Colon (tissue), 2 donors: ENCODE measurements around the gene BZW2.

ENCODE experiments used
- FAIRE-seq: peaks from 2 replicates; lab custom pipeline; 2012; peaks lifted over from hg19 to GRCh38; lab: Jason Lieb, UNC
- donor health status: control.
- donor health status: control.

The BZW2 gene

DNA sequence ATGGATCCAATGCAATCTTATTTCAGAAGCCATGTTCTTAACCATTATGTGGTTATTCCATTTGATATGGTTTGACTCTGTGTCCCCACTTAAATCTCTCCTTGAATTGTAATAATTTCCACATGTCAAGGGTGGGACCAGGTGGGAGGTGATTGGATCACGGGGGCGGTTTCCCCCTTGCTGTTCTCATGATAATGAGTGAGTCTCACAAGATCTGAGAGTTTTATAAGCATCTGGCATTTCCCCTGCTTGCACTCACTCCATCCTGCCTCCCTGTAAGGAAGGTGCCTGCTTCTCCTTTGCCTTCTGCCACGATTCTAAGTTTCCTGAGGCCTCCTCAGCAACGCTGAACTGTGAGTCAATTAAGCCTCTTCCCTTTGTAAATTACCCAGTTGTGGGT lies 75.6 kb downstream of the BZW2 start:
- FAIRE-seq = no peak

DNA sequence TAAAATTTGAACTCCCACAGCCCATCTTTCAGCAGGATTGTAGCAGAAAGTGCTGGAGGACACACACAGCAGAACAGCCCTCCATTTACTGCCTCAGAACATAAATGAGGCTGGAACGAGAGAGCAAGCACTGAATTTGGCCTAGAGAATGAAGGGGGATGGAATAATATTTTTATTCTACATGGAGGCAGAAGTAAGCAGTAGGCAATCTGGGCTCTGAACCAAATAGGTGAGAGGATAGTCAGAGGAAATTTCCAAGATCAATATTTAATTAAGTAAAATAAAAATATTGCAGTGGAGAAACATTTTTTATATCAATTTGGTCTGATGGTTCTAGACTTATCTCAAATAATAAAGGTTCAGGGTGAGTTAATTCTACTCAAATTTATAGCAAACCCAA lies 78.4 kb downstream of the BZW2 start:
- FAIRE-seq = no peak

DNA sequence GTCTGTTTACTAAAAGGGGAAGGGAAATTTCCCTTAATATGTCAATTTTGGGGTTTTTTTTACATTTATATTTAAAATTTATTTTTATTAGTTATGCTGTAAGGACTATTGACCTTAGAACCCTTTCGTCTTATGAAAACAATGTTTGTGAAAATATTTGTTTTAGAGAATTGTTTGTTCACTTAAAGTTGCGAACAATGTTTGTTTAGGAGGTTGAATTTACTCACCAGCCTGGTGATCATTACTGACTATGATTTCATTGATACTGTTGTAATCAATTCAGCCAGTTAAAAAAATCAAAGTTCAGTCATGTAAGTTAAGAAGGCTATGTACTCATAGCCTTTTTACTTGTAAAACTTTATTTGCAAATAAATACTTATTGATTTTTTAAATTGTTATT lies 80.2 kb downstream of the BZW2 start:
- FAIRE-seq = no peak

DNA sequence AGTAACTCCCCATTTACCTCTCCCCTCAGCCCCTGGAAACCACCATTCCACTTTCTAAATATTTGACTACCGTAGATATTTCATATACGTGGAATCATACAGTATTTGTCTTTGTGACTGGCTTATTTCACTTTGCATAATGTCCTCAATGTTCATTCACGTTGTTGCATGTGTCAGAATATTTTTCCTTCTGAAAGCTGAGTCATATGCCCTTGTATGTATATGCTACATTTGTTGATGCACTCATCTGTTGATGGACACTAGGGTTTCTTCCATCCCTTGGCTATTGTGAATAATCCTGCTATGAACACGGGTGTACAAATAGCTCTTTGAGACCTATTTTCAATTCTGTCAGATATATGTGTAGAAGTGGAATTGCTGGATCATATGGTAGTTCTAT lies 81.8 kb downstream of the BZW2 start:
- FAIRE-seq = no peak

DNA sequence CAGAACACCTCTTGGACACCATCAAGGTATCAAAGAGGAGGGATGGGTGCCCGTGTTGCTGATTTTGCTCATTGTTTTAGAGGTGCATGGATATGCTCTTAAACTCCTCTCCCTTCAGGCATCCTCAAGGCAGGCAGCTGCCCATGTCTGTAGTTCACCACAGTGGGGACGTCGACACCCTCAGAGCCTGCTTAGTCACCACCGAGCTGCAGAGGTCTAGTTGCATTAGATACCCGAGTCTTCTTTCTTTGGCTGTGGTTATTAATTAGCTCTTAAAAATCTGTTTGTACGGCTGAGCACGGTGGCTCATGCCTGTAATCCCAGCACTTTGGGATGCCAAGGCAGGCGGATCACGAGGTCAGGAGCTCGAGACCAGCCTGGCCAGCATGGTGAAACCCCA lies 82.8 kb downstream of the BZW2 start:
- FAIRE-seq = no peak

DNA sequence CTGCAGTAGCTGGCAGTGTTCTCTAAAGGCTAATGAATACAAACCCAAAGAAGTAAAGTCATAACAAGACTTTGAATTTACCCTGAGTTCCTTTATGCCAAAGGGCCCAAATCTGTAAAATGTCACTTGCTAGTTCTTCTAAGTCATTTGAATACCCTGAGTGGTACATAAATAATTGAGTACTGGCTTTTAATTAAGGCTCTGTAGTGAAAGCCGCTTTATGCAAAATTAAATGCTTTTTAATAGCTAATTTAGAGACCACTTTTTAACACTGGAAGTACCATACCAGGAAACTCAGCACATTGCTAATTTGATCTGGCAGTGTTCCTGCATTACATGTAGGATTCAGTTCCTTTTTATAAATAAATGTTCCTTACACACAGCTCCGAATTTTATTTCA lies 83.6 kb downstream of the BZW2 start:
- no peak for FAIRE-seq

DNA sequence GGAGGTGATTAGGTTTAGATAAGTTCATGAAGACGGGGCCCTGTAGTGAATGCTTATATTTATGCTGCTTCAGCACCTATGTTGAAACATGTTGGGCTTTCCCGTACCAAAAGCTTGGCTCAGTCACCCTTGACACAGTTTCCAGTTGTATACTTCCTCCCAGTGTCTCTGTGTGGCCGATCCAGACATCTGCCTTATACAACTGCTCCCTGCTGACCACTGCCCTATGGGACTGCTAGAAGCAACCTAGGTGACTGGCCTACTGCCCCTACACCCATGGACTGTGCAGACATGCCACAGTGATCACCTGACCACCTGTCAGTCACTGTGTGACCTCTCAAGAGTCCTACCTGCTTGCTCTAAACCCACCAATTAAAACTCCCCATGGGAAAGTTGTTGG lies 85.0 kb downstream of the BZW2 start:
- no peak for FAIRE-seq

DNA sequence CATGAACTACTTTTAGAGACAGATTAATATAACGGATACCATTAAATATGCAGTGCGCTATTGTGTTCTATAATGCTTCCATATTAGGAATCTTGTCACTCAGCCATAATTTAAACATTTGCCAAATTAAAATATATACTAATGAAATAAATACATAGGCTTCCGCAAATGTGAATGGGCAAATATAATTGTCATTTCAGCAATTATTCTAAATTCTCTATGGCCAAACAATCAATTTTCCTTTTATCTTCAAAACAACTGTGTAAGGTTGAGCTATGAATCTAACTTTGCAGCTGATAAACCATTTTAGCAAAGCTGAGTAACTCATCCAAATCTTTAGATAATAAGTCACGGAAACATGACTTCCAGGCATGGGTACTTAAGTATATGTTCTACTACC lies 86.8 kb downstream of the BZW2 start:
- no peak for FAIRE-seq

DNA sequence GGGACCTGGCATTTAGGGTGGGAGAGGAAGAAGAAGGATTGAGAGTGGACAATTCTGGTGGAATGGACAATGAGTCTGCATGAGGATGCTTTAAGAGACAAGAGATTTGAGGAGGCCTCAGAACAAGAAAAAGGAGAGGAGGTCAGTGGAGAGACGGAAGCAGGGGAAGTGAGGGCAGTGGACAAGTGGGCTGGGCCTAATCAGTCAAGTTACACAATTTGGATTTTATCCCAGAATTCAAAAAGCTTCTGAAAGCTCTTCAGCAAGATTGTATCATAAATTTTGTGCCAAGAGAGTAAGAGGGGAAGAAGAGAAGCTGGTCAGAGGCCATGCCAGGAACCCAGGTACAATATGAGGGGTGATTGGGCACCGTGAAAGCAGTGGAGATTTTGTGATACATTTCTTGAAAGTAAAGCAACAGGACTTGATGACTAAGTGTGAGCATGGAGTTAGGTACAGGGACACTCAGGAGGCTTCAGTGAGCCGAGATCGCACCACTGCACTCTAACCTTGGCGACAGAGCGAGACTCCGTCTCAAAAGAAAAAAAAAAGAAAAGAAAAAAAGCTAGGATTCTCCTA lies 88.3 kb downstream of the BZW2 start:
- no peak for FAIRE-seq

DNA sequence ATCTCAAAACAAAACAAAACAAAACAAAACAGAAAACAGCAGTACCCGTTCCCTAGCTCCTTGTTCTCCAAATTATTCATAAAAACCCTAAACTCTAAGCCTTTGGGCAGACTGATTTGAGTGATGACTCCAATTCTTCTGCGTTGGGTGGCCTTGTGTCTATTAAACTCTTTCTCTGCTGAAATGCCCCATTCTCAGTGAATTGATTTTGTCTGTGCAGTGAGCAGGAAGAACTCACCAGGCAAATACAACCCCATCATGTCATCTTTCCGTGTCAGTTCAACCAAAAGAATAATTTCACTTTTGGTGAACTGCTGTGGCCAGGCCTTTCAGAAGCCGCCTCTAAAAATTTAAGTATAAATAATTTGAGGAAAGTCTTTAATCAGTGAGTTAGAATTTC lies 89.0 kb downstream of the BZW2 start:
- FAIRE-seq = no peak

DNA sequence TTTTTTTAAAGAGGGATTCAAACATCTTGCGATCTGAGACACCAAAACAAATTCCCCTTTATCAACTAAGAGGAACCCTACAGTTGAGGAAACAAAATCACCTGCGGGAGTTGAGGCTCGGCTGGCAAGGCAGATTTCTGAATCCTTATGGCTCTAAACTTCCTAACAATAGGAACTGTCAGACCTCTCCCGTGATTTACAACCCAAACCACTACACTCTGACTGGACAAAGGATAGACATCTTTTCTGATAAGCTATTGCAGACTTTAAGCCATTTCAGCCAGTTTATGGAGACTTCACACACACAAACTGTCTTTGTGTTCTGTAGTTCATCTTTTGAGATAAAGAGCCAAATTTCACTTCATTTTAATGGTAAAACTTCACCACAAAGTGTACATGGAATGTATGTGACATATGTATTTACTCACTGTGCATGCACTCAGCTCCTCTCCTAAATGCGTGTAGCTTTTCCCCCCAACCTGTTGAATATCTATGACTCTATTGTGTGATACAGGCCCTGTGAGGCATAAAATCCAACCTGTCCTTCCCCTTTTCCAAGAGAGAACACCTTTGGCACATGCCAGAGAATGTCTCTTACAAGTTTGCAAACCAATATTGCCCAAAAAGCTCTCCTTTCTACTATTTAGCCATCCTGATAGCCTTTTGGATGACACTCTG lies 92.2 kb downstream of the BZW2 start:
- FAIRE-seq = no peak

DNA sequence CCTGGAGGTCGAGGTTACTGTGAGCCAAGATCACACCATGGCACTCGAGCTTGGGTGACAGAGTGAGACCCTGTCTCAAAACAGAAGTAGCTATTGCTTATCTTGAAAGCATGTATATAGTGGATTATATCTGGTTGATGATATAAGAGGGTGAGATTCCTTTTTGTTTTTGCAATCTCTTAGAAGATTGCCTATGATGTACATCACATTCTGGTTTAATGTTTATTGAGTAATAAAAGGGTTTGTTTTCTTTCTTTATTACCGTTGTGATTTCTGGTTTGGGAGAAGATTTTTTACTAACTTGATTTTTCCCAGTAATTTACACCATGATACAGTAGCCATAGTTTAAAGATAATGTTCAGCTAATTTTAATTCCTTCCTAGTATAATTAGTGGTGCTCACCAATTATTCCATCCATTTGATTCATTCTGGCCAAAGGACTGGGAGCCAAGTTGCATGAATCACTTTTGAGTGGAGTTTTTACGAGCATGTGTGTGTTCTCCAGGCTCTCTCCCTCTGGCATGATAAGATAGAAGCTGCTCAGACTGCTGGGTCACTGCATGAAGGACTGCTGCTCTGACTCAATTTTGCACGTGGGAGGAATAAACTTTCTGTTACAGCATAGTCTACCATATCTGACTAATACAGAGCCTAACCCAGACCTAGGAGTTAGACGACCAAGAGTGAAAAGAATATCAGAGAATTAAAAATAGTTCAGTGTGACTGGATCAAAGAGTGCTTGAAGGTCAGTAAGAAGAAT lies 94.1 kb downstream of the BZW2 start:
- FAIRE-seq = no peak

DNA sequence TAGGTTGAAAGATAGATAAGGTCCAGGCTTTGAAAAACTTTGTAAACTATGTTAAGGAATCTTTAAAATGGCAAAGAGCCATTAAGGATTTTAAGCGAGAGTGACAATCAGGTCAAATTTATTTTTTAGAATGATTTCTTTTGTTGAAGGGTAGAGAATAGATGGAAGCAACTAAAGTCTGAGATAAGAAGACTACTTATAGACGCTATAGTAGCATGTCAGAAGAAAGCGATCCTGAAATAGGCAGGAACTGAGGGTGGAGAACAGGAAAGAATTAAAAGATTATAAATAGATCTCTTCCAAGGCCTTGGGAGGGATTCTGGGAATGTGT lies 94.6 kb downstream of the BZW2 start:
- FAIRE-seq = no peak

DNA sequence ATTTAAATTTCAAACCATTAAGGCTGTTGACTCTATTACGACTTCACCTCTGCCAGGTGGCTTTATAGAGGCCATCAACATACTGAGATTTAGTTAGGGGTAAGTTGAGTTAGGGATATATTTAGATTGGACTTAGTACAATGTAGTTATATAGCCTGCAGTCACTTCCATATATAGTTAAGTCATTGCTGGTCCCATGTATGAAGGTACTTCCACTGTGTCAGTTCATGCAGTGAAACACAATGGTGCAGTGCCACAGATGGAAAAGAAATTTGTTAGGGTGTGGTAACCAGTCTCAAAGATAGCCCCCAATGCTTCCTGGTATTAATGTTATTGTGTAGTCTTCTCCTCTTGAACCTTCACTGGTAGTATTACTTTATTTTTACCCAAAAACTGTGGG lies 95.0 kb downstream of the BZW2 start:
- FAIRE-seq = no peak

DNA sequence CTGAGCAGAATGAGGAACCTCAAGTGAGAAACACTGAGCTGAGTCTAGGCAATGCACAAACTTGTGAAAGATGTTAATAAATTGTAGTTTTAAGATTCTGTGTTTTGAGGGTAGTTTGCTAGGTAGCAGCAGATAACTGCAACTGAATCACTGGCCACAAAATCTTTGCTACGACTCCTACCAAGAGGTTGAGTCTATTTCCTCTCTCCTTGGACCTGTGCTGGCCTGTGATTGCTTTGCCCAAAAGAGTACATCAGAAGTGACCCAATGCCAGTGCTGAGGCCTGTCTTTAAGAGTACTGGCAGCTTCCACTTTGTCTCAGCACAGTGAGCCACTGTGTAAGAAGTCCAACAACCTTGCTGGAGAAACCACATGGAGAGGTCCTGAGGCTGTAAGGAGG lies 95.7 kb downstream of the BZW2 start:
- FAIRE-seq = no peak

DNA sequence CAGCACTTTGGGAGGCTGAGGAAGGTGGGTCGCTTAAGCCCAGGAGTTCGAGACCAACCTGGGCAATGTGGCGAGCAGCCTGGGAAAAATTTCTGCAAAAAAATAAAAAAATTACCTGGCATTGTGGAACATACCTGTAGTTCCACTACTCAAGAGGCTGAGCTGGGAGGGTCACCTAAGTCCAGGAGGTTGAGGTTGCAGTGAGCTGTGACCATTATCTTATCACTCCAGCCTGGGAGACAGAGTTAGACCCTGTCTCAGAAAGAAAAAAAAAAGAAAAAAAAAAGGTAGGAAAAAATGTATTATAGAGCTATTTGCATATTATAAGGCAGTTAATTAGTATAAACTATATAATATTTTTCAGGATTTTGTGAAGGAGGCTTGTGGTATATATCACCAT lies 96.6 kb downstream of the BZW2 start:
- no peak for FAIRE-seq

DNA sequence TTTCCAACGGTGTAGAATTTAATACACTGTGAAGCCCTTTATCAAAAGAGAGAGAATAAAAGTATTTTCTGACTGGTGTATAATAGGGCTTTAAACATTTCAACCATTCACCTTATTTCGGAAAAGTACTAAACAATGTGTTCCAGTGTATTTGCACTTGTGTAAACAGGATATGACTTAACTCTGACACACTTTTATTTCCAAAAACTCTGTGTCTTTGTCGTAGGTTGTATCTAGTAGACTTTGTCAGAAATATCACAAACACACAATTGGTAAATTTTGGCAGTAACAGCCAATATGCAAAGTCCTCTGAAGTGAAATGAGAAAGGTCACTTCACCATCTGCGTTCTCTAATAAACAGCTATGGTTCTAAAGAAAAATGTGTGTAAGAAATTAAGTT lies 97.3 kb downstream of the BZW2 start:
- FAIRE-seq = no peak

DNA sequence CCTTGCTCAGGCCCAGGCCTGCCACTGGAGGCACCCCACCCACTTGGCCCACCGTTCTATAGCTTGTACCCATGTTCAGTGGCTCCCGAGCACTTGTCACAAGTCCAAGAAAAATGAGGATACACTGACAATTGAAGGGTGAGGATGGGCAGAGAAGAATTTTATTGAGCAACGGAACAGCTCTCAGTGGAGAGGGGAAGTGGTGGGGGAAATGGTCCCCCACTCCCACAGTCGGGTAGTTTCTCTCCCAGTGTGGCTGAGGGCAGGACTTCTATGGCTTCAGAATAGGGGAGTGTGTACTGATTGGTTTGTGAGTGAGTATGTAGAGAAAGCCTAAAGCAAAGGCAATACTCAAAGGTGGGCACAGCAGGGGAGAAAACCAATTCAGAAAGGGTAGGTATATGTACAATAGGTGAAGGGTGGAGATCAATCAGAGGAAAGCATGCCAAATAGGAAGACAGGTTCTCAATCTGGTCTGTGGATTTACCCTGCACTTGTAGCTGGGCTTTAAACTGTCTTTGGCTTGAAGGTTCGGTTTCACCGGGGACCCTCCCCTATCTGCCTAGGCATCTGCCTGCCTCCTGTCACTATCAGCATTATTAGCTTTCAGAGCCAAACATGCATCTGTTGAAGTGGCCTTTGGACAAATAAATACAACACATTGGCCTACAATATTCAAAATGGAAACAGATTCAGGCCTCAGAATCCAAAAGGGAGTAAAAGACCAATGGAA lies 98.7 kb downstream of the BZW2 start:
- no peak for FAIRE-seq

DNA sequence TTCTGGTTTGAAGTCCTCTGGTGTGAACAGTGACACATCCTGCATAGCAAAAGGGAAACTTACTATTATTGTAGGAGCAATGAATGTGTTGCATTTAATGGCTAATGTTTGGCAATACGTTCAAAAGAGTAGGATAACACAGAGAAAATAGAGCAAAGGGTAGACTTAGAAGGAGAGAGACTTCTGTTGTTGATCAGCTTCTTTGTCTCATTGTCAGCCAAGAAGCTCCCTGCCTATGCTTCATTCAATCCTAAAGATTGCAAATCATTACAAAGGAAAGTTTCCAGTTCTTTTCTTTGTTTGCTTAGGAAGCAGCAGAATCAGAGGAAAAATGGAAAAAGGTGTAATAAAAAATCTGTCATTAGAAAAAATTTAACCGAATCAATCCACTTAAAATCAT lies 99.7 kb downstream of the BZW2 start:
- FAIRE-seq = no peak

DNA sequence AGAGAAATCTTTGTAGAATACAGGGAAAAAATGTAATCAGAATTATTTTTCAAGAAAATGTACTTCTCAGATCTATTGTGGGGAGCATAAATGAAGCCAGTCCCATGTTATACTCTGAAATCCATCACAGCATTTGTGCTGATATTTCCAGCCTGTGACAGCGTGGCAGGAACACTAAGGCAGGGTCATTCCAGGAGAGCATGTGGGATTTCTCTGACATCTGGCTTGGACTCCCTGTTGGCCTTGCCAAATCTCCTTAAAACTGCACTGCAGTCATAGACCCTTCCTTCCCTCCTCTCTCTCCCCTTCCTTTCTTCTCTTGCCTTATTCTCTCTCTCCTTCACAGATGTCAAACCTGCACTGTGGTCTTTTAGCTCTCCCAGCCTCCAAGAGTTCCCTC lies 101.1 kb downstream of the BZW2 start:
- FAIRE-seq = no peak

DNA sequence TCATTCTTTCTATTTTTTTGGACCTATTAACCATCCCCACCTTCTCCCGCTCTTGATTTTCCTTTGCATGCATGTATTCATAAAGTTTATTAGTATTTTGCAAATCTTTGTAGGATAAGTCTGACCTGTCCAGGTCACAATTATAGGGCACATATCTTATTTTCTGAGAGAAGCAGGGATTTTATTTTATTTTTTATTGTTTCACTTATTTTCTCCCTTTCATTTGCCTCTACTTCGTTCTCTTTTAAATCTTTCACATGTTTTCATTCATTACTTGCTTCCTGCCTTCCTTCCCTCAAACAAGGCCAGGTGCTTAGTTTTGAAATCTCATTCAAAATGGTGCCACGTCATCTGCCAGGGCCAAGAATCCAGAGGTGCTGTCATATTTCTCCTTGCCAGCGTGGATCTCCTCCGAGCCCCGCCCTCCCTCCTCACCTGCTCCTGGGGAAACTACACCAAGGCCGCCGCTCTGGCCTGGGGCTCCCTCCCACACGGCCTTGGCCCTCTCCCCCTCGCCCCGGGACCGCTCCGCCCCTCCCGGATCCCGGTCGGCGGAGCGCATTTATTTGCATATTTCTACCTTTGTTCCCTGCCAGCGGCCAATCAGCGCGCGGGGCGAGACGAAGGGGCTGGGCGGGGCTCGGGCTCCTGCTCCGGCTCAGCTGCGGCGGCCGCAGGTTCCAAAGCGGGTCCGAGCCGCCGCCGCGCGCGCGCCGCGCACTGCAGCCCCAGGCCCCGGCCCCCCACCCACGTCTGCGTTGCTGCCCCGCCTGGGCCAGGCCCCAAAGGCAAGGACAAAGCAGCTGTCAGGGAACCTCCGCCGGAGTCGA lies 107.3 kb downstream of the BZW2 start, which contains the start of gene TSPAN13:
Gene TSPAN13, plus strand, starts transcription at position 654 of the 830 bp plus-strand sequence. CDS start 213 bp downstream, outside the sequence.
- FAIRE-seq = no peak
